GM18873 (cell line): ENCODE measurements around the gene KANSL1.
A peak's percentile ranks its signal among the peaks of the same experiment; 100 is the strongest.
"Not testable (repeated sequence)": the region's sequence is repeated elsewhere in the genome, so short reads cannot be mapped to it uniquely, and the experiment has no call there.

Source experiments
- ATAC-seq: cut with Tn5 transposase; IDR thresholded peaks from one replicate; pipeline ENCODE4 v1.9.1; 2021; ENCODE audit warnings: mild to moderate bottlenecking, moderate library complexity, moderate number of reproducible peaks; ENCODE audit not compliant: unreplicated experiment, low FRiP score

KANSL1 gene

GRCh38 chr17:46193626-46194392, 580 bp upstream of the KANSL1 start:
- peak; percentile 52 for ATAC-seq

GRCh38 chr17:46192439-46193150, 634 bp downstream of the KANSL1 start:
- peak; percentile 11 for ATAC-seq

- ATAC-seq, result no peak
These were observed 1.1 kb downstream of the KANSL1 start for GRCh38 chr17:46192189-46192438.

GRCh38 chr17:46191322-46192188, 1.7 kb downstream of the KANSL1 start:
- no peak for ATAC-seq

GRCh38 chr17:46190763-46191162, 2.5 kb downstream of the KANSL1 start:
- no peak for ATAC-seq

GRCh38 chr17:46186827-46187235, 6.4 kb downstream of the KANSL1 start:
- ATAC-seq, result not testable (repeated sequence)

GRCh38 chr17:46184696-46185095, 8.5 kb downstream of the KANSL1 start:
- ATAC-seq, result no peak

GRCh38 chr17:46183383-46183782, 9.8 kb downstream of the KANSL1 start:
- not testable (repeated sequence) for ATAC-seq

GRCh38 chr17:46182961-46183360, 10.3 kb downstream of the KANSL1 start:
- ATAC-seq, result no peak

GRCh38 chr17:46181940-46182339, 11.3 kb downstream of the KANSL1 start:
- ATAC-seq, result no peak

GRCh38 chr17:46181316-46181715, 11.9 kb downstream of the KANSL1 start:
- not testable (repeated sequence) for ATAC-seq

- no peak for ATAC-seq
These were observed 12.3 kb downstream of the KANSL1 start for GRCh38 chr17:46180892-46181274.

- ATAC-seq, result not testable (repeated sequence)
These were observed 12.9 kb downstream of the KANSL1 start for GRCh38 chr17:46180185-46180891.

GRCh38 chr17:46179375-46179999, 13.7 kb downstream of the KANSL1 start:
- ATAC-seq, result no peak

- no peak for ATAC-seq
These were observed 14.5 kb downstream of the KANSL1 start for GRCh38 chr17:46178550-46179214.

GRCh38 chr17:46176975-46177374, 16.3 kb downstream of the KANSL1 start:
- ATAC-seq, result no peak

- no peak for ATAC-seq
These were observed 17.3 kb downstream of the KANSL1 start for GRCh38 chr17:46175891-46176290.

- ATAC-seq, result no peak
These were observed 20.1 kb downstream of the KANSL1 start for GRCh38 chr17:46173153-46173552.

- ATAC-seq, result no peak
These were observed 21.3 kb downstream of the KANSL1 start for GRCh38 chr17:46171939-46172338.
